WERI-Rb-1 (cell line): ENCODE measurements around the gene FLT3LG.

Experiments
- DNase-seq: peaks from one replicate; pipeline ENCODE4 v3.0.0-alpha.2; 2020
- H3K27ac ChIP-seq: fragments of 250-450 bp; sonication (Bioruptor Pico); 2 replicates; pipeline ENCODE4 v1.5.1; 2020; ENCODE audit warnings: mild to moderate bottlenecking, moderate library complexity
- H3K27me3 ChIP-seq: fragments of 250-450 bp; sonication (Bioruptor Pico); 2 replicates; pipeline ENCODE4 v1.5.1; 2021; ENCODE audit warnings: mild to moderate bottlenecking, low read depth, moderate library complexity; ENCODE audit not compliant: insufficient read depth, severe bottlenecking
- H3K36me3 ChIP-seq: fragments of 250-450 bp; sonication (Bioruptor Pico); 2 replicates; pipeline ENCODE4 v1.5.1; 2020; ENCODE audit warnings: mild to moderate bottlenecking, moderate library complexity
- H3K4me3 ChIP-seq: 2 replicates; pipeline ENCODE4 v1.5.1; 2011; ENCODE audit warnings: low read depth, mild to moderate bottlenecking, control low read depth, low read length
- H3K9me3 ChIP-seq: fragments of 250-450 bp; sonication (Bioruptor Pico); 2 replicates; pipeline ENCODE4 v1.5.1; 2021; ENCODE audit warnings: mild to moderate bottlenecking, moderate library complexity; ENCODE audit not compliant: severe bottlenecking
- CTCF ChIP-seq: IDR thresholded peaks from 2 replicates; pipeline ENCODE4 v1.5.1; 2011; ENCODE audit warnings: low read depth, mild to moderate bottlenecking, control low read depth, inconsistent platforms, low read length

The FLT3LG gene

GRCh38 chr19:49433240-49433901 is 40.6 kb upstream of the FLT3LG start:
- no peaks in the 10 kb centered on the region for H3K9me3 ChIP-seq
- peaks cover 75% of the 10 kb centered on the region for H3K36me3 ChIP-seq
- H3K27ac ChIP-seq: no peak overlapping the region
- no peaks in the 10 kb centered on the region for H3K27me3 ChIP-seq
- H3K4me3 ChIP-seq: no peak overlapping the region
- DNase-seq: no peak
- no peak for TF ChIP-seq CTCF

- DNase-seq: no peak
- no peak for TF ChIP-seq CTCF
- no peaks in the 10 kb centered on the region for H3K9me3 ChIP-seq
- peaks cover 66% of the 10 kb centered on the region for H3K36me3 ChIP-seq
- H3K27ac ChIP-seq: peak overlapping the region; percentile 51
- H3K27me3 ChIP-seq: no peaks in the 10 kb centered on the region
- H3K4me3 ChIP-seq: no peak overlapping the region
These were observed 39.0 kb upstream of the FLT3LG start for GRCh38 chr19:49434907-49435583.

GRCh38 chr19:49435670-49436069 is 38.3 kb upstream of the FLT3LG start:
- no peaks in the 10 kb centered on the region for H3K9me3 ChIP-seq
- H3K27ac ChIP-seq: peak overlapping the region; percentile 51
- TF ChIP-seq CTCF: no peak
- DNase-seq: no peak
- no peak overlapping the region for H3K4me3 ChIP-seq
- no peaks in the 10 kb centered on the region for H3K27me3 ChIP-seq
- peaks cover 60% of the 10 kb centered on the region for H3K36me3 ChIP-seq

GRCh38 chr19:49436381-49437017 is 37.5 kb upstream of the FLT3LG start:
- Histone ChIP-seq H3K36me3 (peaks cover 52% of the 10 kb centered on the region), H3K4me3 (peak overlapping the region; percentile 18), H3K27me3 (no peaks in the 10 kb centered on the region), H3K9me3 (no peaks in the 10 kb centered on the region), H3K27ac (peak overlapping the region; percentile 84)
- no peak for TF ChIP-seq CTCF
- DNase-seq: peak; percentile 56

GRCh38 chr19:49437231-49437630 is 36.8 kb upstream of the FLT3LG start:
- Histone ChIP-seq H3K9me3 (no peaks in the 10 kb centered on the region), H3K36me3 (peaks cover 44% of the 10 kb centered on the region), H3K4me3 (peak overlapping the region; percentile 97), H3K27ac (peak overlapping the region; percentile 84), H3K27me3 (no peaks in the 10 kb centered on the region)
- no peak for TF ChIP-seq CTCF
- peak; percentile 95 for DNase-seq
